ENCODE measurements around the gene KLRF2.

DNA sequence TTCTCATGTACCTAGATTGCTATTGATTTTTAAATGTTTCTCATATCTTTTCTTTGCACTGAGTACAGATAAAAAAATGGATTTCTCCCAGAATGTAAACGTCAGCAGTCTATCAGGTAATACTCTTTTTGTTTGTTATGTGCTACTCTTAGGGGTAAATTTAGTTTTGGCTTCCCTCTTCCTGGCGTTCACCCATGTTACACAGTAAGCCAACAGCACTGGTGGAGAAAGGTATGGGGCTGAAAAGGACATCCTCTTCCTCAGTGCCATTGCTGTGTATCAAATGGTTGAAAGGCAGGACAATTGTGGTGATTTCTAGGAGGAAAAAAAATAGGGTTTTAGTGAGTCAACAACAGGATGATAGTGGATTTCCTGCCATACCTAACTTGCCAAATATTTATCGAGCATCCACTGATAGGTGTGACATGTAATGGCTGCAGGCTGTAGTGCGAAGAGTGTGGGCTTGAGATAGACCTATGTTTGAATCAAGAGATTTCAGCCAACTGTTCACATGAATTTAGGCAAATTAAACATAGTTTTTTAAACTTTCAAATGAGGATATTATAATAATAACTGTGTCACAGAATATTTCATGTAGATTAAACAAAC is 7.5 kb downstream of the KLRF2 start:
- TF ChIP-seq, protein P1, sequence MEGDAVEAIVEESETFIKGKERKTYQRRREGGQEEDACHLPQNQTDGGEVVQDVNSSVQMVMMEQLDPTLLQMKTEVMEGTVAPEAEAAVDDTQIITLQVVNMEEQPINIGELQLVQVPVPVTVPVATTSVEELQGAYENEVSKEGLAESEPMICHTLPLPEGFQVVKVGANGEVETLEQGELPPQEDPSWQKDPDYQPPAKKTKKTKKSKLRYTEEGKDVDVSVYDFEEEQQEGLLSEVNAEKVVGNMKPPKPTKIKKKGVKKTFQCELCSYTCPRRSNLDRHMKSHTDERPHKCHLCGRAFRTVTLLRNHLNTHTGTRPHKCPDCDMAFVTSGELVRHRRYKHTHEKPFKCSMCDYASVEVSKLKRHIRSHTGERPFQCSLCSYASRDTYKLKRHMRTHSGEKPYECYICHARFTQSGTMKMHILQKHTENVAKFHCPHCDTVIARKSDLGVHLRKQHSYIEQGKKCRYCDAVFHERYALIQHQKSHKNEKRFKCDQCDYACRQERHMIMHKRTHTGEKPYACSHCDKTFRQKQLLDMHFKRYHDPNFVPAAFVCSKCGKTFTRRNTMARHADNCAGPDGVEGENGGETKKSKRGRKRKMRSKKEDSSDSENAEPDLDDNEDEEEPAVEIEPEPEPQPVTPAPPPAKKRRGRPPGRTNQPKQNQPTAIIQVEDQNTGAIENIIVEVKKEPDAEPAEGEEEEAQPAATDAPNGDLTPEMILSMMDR (IDR thresholded peaks at IDR 0.05 in 8 of 11, conservative IDR thresholded peaks at IDR 0.05 in 3 of 11) = no peak
- TF ChIP-seq POLR2AphosphoS5 (IDR thresholded peaks at IDR 0.05) (no peak), POLR2A (IDR thresholded peaks at IDR 0.05) (no peak)
